Measurements from ENCODE around the gene PRDM12.
A peak's percentile ranks its signal among the peaks of the same experiment; 100 is the strongest.

The PRDM12 gene

DNA sequence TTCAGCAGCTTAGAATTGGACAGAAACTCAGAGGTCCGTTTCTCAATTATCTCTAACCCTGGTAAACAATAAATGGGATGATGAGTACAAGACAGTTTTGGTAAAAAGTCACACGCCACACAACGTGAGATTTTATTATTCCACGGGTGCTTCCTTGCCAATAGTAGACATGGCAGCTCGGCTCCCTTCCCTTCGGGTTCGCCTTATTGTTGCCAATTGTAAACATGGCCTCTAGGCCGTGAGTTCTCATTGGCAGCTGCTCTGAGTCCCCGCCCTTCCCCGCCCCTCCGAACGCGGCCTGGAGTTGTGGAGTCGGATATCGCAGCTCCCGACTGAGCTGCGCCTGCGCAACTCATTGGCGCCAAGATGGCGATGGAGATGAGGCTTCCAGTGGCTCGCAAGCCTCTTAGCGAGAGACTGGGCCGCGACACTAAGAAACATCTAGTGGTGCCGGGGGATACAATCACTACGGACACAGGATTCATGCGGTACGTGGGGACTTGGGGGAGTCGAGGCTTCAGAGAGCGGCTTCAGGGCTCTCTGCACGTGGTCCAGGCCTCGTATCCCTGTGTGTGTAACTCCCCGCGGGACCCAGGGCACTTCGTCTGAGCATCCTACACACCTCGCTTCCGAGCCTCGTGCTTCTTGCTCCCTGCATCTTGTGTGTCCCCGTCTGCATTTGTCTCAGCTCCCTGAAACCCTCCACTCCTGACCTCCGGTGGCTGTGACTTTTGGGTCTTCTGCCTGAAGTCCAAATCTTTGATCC is 29.2 kb downstream of the PRDM12 start, which contains the start of gene EXOSC2:
Gene EXOSC2, plus strand, starts transcription at position 355 of the 766 bp plus-strand sequence. Its CDS starts 12 bp downstream, at position 367.
- Histone ChIP-seq H3K79me2 (ENCODE audit: control insufficient read depth, low read length) (peaks cover 56% of the 10 kb centered on the region), H3K36me3 (ENCODE audit: control insufficient read depth, low read length) (peaks cover 47% of the 10 kb centered on the region), H3F3A (ENCODE audit: control insufficient read depth, insufficient read depth) (peaks cover 3% of the 10 kb centered on the region), H4K20me1 (ENCODE audit: control insufficient read depth, insufficient read depth, low read depth, low read length) (peaks cover 26% of the 10 kb centered on the region), H3K27me3 (ENCODE audit: control insufficient read depth, low read length) (no peaks in the 10 kb centered on the region), H3K4me1 (ENCODE audit: control insufficient read depth, low read length) (peaks cover 37% of the 10 kb centered on the region), H3K9me3 (ENCODE audit: control insufficient read depth, insufficient read depth, low read length) (peaks cover 6% of the 10 kb centered on the region; the same call in 1 of the 2 replicates), H3K9me2 (replicated peaks; ENCODE audit: control insufficient read depth, low read length) (no peaks in the 10 kb centered on the region), H3K4me3 (ENCODE audit: low read length) (peak within 1 kb of the TSS; percentile 99), H3K27ac (ENCODE audit: low read depth, low read length) (peak within 1 kb of the TSS; percentile 54), H3K4me2 (ENCODE audit: low read length) (peak within 1 kb of the TSS; percentile 90)
- no peak for TF ChIP-seq EZH2phosphoT487 (IDR thresholded peaks at IDR 0.05; ENCODE audit: borderline replicate concordance, low read length)
- TF ChIP-seq, protein P1, sequence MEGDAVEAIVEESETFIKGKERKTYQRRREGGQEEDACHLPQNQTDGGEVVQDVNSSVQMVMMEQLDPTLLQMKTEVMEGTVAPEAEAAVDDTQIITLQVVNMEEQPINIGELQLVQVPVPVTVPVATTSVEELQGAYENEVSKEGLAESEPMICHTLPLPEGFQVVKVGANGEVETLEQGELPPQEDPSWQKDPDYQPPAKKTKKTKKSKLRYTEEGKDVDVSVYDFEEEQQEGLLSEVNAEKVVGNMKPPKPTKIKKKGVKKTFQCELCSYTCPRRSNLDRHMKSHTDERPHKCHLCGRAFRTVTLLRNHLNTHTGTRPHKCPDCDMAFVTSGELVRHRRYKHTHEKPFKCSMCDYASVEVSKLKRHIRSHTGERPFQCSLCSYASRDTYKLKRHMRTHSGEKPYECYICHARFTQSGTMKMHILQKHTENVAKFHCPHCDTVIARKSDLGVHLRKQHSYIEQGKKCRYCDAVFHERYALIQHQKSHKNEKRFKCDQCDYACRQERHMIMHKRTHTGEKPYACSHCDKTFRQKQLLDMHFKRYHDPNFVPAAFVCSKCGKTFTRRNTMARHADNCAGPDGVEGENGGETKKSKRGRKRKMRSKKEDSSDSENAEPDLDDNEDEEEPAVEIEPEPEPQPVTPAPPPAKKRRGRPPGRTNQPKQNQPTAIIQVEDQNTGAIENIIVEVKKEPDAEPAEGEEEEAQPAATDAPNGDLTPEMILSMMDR (IDR thresholded peaks at IDR 0.05; ENCODE audit: low read depth, low read length, poor library complexity, severe bottlenecking), result no peak

DNA sequence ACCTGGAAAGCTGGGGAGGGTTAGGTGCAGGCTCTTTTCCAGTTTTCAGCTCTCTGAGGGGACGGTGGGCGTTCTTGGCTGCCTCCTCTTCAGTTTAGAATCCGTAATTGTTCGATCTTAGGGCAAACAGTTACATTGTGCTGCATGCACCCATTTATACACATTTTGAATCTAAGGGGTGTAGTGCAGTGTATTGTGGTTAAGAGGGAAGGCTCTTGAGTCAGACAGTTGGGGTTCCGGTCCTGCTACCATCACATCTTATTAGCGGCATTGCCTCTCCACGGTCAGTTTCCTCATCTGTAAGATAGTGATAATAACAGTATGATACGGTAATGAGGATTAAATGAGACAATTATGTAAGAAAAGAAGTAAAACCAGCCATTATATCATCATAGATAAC is 29.8 kb downstream of the PRDM12 start:
- Histone ChIP-seq H3K4me2 (ENCODE audit: low read length) (peak overlapping the region; percentile 90), H3K4me1 (ENCODE audit: control insufficient read depth, low read length) (peaks cover 41% of the 10 kb centered on the region), H3K36me3 (ENCODE audit: control insufficient read depth, low read length) (peaks cover 53% of the 10 kb centered on the region), H4K20me1 (ENCODE audit: control insufficient read depth, insufficient read depth, low read depth, low read length) (peaks cover 27% of the 10 kb centered on the region), H3F3A (ENCODE audit: control insufficient read depth, insufficient read depth) (peaks cover 8% of the 10 kb centered on the region), H3K79me2 (ENCODE audit: control insufficient read depth, low read length) (peaks cover 62% of the 10 kb centered on the region), H3K27me3 (ENCODE audit: control insufficient read depth, low read length) (no peaks in the 10 kb centered on the region), H3K9me3 (ENCODE audit: control insufficient read depth, insufficient read depth, low read length) (peaks cover 6% of the 10 kb centered on the region; the same call in 1 of the 2 replicates), H3K27ac (ENCODE audit: low read depth, low read length) (peak overlapping the region; percentile 54), H3K9me2 (replicated peaks; ENCODE audit: control insufficient read depth, low read length) (no peaks in the 10 kb centered on the region), H3K4me3 (ENCODE audit: low read length) (peak overlapping the region; percentile 99)
- TF ChIP-seq EZH2phosphoT487 (IDR thresholded peaks at IDR 0.05; ENCODE audit: borderline replicate concordance, low read length), result no peak
- TF ChIP-seq, protein P1 (IDR thresholded peaks at IDR 0.05; ENCODE audit: low read depth, low read length, poor library complexity, severe bottlenecking), result no peak

DNA sequence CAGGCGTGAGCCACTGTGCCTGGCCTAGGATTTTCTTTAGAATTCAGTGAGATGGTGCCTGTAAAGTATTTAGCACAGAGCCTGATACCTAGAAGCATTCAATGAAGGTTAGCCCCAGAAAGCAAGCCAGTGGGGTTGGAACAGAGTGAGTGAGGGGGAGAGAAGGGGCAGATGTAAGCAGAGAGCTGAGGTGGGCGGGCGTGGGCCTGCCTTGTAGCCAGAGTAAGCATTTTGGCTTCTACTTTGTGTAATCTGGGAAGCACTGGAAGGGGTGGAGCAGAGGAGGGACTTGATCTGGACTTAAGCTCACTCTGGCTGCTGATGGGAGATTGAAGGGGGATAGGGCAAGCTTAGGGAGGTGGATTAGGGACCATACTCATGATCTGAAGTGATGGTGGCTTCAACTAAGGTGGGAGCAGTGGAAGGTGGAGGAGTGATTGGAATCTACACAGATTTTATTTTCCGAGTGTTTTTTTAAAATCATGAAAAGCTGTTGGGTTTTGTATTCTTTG is 31.8 kb downstream of the PRDM12 start:
- peak overlapping the region; percentile 22; the same call in 1 of the 2 replicates for H3K4me2 ChIP-seq (ENCODE audit: low read length)
- peaks cover 66% of the 10 kb centered on the region for H3K36me3 ChIP-seq (ENCODE audit: control insufficient read depth, low read length)

More for the DNA sequence above, 31.8 kb downstream of the PRDM12 start:
- H4K20me1 ChIP-seq (ENCODE audit: control insufficient read depth, insufficient read depth, low read depth, low read length), result peaks cover 33% of the 10 kb centered on the region
- H3F3A ChIP-seq (ENCODE audit: control insufficient read depth, insufficient read depth), result peaks cover 8% of the 10 kb centered on the region
- peaks cover 6% of the 10 kb centered on the region; the same call in 1 of the 2 replicates for H3K9me3 ChIP-seq (ENCODE audit: control insufficient read depth, insufficient read depth, low read length)
- peaks cover 74% of the 10 kb centered on the region for H3K79me2 ChIP-seq (ENCODE audit: control insufficient read depth, low read length)
- no peak overlapping the region for H3K27ac ChIP-seq (ENCODE audit: low read depth, low read length)
- H3K4me3 ChIP-seq (ENCODE audit: low read length), result no peak overlapping the region
- peaks cover 32% of the 10 kb centered on the region for H3K4me1 ChIP-seq (ENCODE audit: control insufficient read depth, low read length)
- no peaks in the 10 kb centered on the region for H3K9me2 ChIP-seq (replicated peaks; ENCODE audit: control insufficient read depth, low read length)
- TF ChIP-seq, protein P1 (IDR thresholded peaks at IDR 0.05; ENCODE audit: low read depth, low read length, poor library complexity, severe bottlenecking), result no peak
- TF ChIP-seq EZH2phosphoT487 (IDR thresholded peaks at IDR 0.05; ENCODE audit: borderline replicate concordance, low read length), result no peak
- H3K27me3 ChIP-seq (ENCODE audit: control insufficient read depth, low read length), result no peaks in the 10 kb centered on the region

Data from DOHH2 (cell line).